Heart left ventricle (tissue), 13 donors: ENCODE data around the gene ANXA8L1.
"Not testable (repeated sequence)": the region's sequence is repeated elsewhere in the genome, so short reads cannot be mapped to it uniquely, and the experiment has no call there.

ENCODE experiments used
- CTCF ChIP-seq, 12 donors: fragments of 200-600 bp; sonication (generic) in 4 of 12; IDR thresholded peaks; one replicate each; pipeline versions ENCODE4 v1.5.0 to v1.8.0; 2018 to 2022; ENCODE audit warnings: antibody characterized with exemption in 12 of 12, mild to moderate bottlenecking in 5 of 12
- POLR2A ChIP-seq, 2 donors: fragments of 450-650 bp; IDR thresholded peaks; one replicate each; pipeline ENCODE4 v1.6.1; 2017; ENCODE audit warnings: antibody characterized with exemption in 2 of 2, mild to moderate bottlenecking in 2 of 2, moderate library complexity in 2 of 2
- donor health status: ischemic (EF 13 %, LVEDD 7.1; RV severe dilation, severe dysfunction).
- donor health status: DM: no; HTN: yes; CAD: no.
- donor health status: DM: no; HTN: no; CAD: no.
- donor health status: ischemic (EF 25% LVEDD 6.9; RV normal size, moderate dysfunction).
- donor health status: ischemic (EF 25% LVEDD 5.7; RV mildly dilated, moderate dysfunction).
- donor health status: ischemic (EF 35%, LVEDD 5.7; RV mildly dilated, moderate dysfunction).
- donor health status: nonischemic (EF 11% LVEDD 7.7; RV severe dilation, severe dysfunction).
- donor health status: DM: yes; HTN: yes; CAD: no.
- donor health status: PGD.
- donor health status: ischemic (EF 29% LVEDD 5.4; RV normal size, mild dysfunction).
- donor health status: nonischemic (EF 23%, LVEDD 6.1; RV moderate dilation, normal function).

GRCh38 chr10:46411123-46411522 is 35.5 kb downstream of the ANXA8L1 start:
- not testable (repeated sequence) for TF ChIP-seq POLR2A, CTCF (IDR thresholded peaks at IDR 0.05)
